GM12872 (cell line): ENCODE measurements around the gene SCART1.

Experiments
- CTCF ChIP-seq: IDR thresholded peaks from 3 replicates; pipeline ENCODE4 v1.5.1; 2011; ENCODE audit warnings: low read depth, mild to moderate bottlenecking, low read length, moderate library complexity; ENCODE audit not compliant: insufficient read depth

SCART1 gene

DNA sequence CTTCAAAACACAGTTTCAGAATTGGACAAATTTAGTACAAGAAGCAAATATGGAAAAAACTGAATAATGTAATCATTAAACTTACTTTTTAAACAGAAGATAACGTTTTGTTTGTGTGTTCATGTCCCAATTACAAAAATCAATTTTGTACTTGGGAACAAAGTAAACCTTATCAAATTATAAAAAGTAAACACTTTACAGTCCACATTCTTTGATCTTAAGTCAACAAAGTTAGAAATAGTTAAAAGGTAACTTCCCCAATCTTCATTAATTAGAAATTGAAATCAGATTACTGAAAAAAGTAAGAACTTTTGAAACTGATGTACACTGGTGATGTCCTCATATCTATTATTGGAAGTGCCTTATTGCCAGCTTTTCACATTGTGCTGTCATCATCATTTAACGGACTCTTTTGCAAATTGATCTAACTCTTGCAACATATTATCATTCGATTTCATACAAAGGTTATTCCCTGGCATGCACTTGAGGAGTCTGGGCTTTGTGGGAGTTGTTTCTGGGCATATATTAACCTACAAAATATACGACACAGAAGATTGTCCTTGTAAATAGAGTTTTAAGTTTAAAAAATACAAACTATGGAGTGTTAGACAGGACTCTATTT is 58.3 kb downstream of the SCART1 start:
- TF ChIP-seq CTCF, result no peak

DNA sequence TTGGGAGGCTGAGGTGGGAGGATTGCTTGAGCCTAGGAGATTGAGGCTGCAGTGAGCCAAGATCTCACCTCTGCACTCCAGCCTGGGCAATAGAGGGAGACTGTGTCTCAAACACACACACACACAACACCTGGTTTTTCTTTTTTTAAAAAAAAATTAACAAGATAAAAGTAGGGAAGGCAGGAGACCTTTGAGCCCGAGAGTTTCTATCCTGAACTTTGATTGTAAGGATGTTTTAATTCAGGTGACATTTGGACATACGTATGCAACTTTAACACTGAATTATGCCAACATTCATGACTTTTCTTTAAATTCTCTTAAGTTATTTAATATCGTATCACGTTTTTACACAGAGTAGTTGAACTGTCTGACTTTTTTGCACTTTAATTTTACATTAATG is 61.7 kb downstream of the SCART1 start:
- TF ChIP-seq CTCF, result no peak

GRCh38 chr10:133516057-133516456 is 62.3 kb downstream of the SCART1 start:
- no peak for TF ChIP-seq CTCF
